Measurements from ENCODE around the gene PLEKHO2.

DNA sequence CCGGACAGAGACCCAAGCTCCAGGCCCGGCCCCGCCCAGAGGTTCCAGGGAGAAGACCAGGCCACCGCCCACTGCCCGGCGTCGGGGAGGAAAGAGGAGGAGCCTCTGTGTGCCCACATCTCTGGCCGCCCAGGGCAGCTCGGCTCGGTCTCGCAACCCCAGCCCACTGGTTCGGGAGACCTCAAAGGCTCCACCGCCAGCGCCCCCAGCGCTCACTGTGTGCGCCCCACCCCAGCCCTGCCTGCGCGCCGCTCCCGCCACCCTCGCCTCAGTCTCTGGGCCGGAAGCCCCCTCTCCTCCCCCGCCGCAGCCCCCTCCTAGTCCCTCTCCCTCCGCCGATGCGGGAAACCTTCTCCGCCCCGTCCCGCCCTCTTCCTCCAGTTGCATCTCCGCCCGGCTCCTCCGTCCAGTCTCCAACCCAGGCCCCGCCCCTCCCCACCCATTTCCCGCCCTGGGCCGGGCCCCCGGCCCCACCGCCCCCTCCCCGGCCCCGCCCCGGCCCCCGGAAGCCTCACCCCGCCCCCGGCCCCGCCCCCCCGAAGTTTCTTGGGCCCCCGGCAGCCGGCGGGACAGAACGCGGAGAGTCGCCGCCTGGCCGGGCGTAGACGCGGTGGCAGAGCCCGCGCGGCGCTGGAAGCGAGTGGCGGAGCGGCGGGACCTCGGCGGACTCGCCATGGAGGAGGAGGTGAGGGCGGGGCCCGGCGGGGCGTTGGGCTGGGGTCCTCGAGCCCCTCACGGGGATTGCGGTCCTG, at the start of gene PLEKHO2:
- TF ChIP-seq, protein P1, sequence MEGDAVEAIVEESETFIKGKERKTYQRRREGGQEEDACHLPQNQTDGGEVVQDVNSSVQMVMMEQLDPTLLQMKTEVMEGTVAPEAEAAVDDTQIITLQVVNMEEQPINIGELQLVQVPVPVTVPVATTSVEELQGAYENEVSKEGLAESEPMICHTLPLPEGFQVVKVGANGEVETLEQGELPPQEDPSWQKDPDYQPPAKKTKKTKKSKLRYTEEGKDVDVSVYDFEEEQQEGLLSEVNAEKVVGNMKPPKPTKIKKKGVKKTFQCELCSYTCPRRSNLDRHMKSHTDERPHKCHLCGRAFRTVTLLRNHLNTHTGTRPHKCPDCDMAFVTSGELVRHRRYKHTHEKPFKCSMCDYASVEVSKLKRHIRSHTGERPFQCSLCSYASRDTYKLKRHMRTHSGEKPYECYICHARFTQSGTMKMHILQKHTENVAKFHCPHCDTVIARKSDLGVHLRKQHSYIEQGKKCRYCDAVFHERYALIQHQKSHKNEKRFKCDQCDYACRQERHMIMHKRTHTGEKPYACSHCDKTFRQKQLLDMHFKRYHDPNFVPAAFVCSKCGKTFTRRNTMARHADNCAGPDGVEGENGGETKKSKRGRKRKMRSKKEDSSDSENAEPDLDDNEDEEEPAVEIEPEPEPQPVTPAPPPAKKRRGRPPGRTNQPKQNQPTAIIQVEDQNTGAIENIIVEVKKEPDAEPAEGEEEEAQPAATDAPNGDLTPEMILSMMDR (IDR thresholded peaks at IDR 0.05): peak in 3 of 4 experiments; percentile 14 to 37 (median 19)
- peak; percentile 76 to 77 for TF ChIP-seq POLR2A (IDR thresholded peaks at IDR 0.05)
